Measurements from ENCODE around the gene ERN1. TPM values are rescaled to one million over a fixed set of nuclear protein-coding genes. Genes with fewer than 3 reads are reported as not detected.
"Not testable (repeated sequence)": the region's sequence is repeated elsewhere in the genome, so short reads cannot be mapped to it uniquely, and the experiment has no call there.

The ERN1 gene
- total and polyA plus RNA-seq, 2 donors (not counting 1 experiment from before 2014, with no cell fraction given): 3.3 to 11.7 TPM

- no peak overlapping the region for H3K27ac ChIP-seq (ENCODE audit: insufficient read depth, low read length)
- no peak overlapping the region for H3K4me3 ChIP-seq (replicated peaks in 1 of 4; ENCODE audit: control extremely low read depth in 1 of 4, insufficient read depth in 1 of 4, low read depth in 3 of 4, low read length in 4 of 4)
- no peak for DNase-seq (ENCODE audit: low read depth in 2 of 2)
- H2AFZ ChIP-seq (ENCODE audit: low read length): no peak overlapping the region
- peaks cover 1% of the 10 kb centered on the region for H3K36me3 ChIP-seq (ENCODE audit: control insufficient read depth, insufficient read depth, low read length)
- no peak overlapping the region for H3K9ac ChIP-seq (ENCODE audit: insufficient read depth, low read length)
- no peaks in the 10 kb centered on the region for H4K20me1 ChIP-seq (ENCODE audit: control insufficient read depth, extremely low read depth, insufficient read depth, low read length)
- H3K27me3 ChIP-seq (ENCODE audit: control insufficient read depth, insufficient read depth, low read length): no peaks in the 10 kb centered on the region
- no peak overlapping the region for H3K4me2 ChIP-seq (ENCODE audit: extremely low read depth, insufficient read depth, low read length)
- no peaks in the 10 kb centered on the region for H3K9me3 ChIP-seq (ENCODE audit: control insufficient read depth, insufficient read depth, low read depth, low read length)
- TF ChIP-seq EZH2 (IDR thresholded peaks at IDR 0.05; ENCODE audit: low read length, missing control alignments) (no peak), CTCF (conservative IDR thresholded peaks at IDR 0.05 in 1 of 2, IDR thresholded peaks at IDR 0.05 in 1 of 2; ENCODE audit: low read depth in 1 of 2, low read length in 2 of 2) (no peak)
- peaks cover 6% of the 10 kb centered on the region for H3K79me2 ChIP-seq (ENCODE audit: control insufficient read depth, insufficient read depth, low read length)
- H3K4me1 ChIP-seq (ENCODE audit: control insufficient read depth, extremely low read depth, insufficient read depth, low read length): no peaks in the 10 kb centered on the region
Observed at GRCh38 chr17:64124609-64125008, 5.3 kb downstream of the ERN1 start.

GRCh38 chr17:64123114-64123513 is 6.8 kb downstream of the ERN1 start:
- no peak overlapping the region for H3K4me3 ChIP-seq (replicated peaks in 1 of 4; ENCODE audit: control extremely low read depth in 1 of 4, insufficient read depth in 1 of 4, low read depth in 3 of 4, low read length in 4 of 4)
- H4K20me1 ChIP-seq (ENCODE audit: control insufficient read depth, extremely low read depth, insufficient read depth, low read length): no peaks in the 10 kb centered on the region
- peaks cover 2% of the 10 kb centered on the region for H3K79me2 ChIP-seq (ENCODE audit: control insufficient read depth, insufficient read depth, low read length)

GRCh38 chr17:64120972-64121786 is 8.8 kb downstream of the ERN1 start:
- not testable (repeated sequence) for H3K9me3 ChIP-seq (ENCODE audit: control insufficient read depth, insufficient read depth, low read depth, low read length); H3K27me3 ChIP-seq (ENCODE audit: control insufficient read depth, insufficient read depth, low read length); H3K9ac ChIP-seq (ENCODE audit: insufficient read depth, low read length); H3K27ac ChIP-seq (ENCODE audit: insufficient read depth, low read length); H3K36me3 ChIP-seq (ENCODE audit: control insufficient read depth, insufficient read depth, low read length); H3K4me2 ChIP-seq (ENCODE audit: extremely low read depth, insufficient read depth, low read length); H3K4me1 ChIP-seq (ENCODE audit: control insufficient read depth, extremely low read depth, insufficient read depth, low read length); H3K79me2 ChIP-seq (ENCODE audit: control insufficient read depth, insufficient read depth, low read length); H4K20me1 ChIP-seq (ENCODE audit: control insufficient read depth, extremely low read depth, insufficient read depth, low read length); DNase-seq (ENCODE audit: low read depth in 2 of 2); H3K4me3 ChIP-seq (replicated peaks in 1 of 4; ENCODE audit: control extremely low read depth in 1 of 4, insufficient read depth in 1 of 4, low read depth in 3 of 4, low read length in 4 of 4); H2AFZ ChIP-seq (ENCODE audit: low read length)

More at GRCh38 chr17:64123114-64123513, 6.8 kb downstream of the ERN1 start:
- DNase-seq (ENCODE audit: low read depth in 2 of 2): no peak
- Histone ChIP-seq H3K9ac (ENCODE audit: insufficient read depth, low read length) (no peak overlapping the region), H3K27ac (ENCODE audit: insufficient read depth, low read length) (no peak overlapping the region), H2AFZ (ENCODE audit: low read length) (no peak overlapping the region), H3K9me3 (ENCODE audit: control insufficient read depth, insufficient read depth, low read depth, low read length) (no peaks in the 10 kb centered on the region), H3K4me2 (ENCODE audit: extremely low read depth, insufficient read depth, low read length) (no peak overlapping the region), H3K36me3 (ENCODE audit: control insufficient read depth, insufficient read depth, low read length) (peaks cover 1% of the 10 kb centered on the region), H3K4me1 (ENCODE audit: control insufficient read depth, extremely low read depth, insufficient read depth, low read length) (no peaks in the 10 kb centered on the region), H3K27me3 (ENCODE audit: control insufficient read depth, insufficient read depth, low read length) (no peaks in the 10 kb centered on the region)
- TF ChIP-seq EZH2 (IDR thresholded peaks at IDR 0.05; ENCODE audit: low read length, missing control alignments) (no peak), CTCF (conservative IDR thresholded peaks at IDR 0.05 in 1 of 2, IDR thresholded peaks at IDR 0.05 in 1 of 2; ENCODE audit: low read depth in 1 of 2, low read length in 2 of 2) (no peak)
